Measurements from ENCODE around the gene PDIA6. TPM values are rescaled to one million over a fixed set of nuclear protein-coding genes. Genes with fewer than 3 reads are reported as not detected.

PDIA6 gene
- total RNA-seq, 1 experiment from 2014 or later = 314 TPM

DNA sequence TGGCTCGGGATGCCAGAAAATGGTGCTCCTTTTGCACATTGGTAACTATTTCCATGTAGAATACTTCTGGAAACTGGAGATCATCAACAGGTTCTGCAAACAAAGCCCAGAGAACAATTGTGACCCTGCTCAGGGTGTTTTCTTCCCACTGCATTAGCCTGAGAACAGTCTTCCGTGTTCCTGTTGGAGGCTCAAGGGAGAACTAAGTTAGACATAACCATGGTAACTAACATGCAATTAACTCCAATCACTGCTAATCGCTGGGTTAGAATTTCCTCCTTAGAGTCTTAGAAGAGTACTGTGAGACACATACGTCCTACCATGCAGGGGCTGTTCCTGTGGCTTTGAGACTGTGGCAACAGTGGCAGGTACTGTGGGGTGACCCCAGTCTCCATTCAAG is 36.0 kb upstream of the PDIA6 start:
- H3K27me3 ChIP-seq (replicated peaks; ENCODE audit: insufficient read depth, low read depth, low read length, poor library complexity) = no peaks in the 10 kb centered on the region
- no peaks in the 10 kb centered on the region for H3K4me1 ChIP-seq (ENCODE audit: insufficient read depth, low read length, poor library complexity, severe bottlenecking)
- ChIA-PET CTCF (interaction anchor here (1.0 kb wide), 1 partner anchor 31 kb away, joined by 3 read pairs; no protein-coding TSS in a partner anchor), POLR2A (ENCODE audit: low non-redundant PET) (no interaction called here)
- no peak overlapping the region for H3K27ac ChIP-seq (ENCODE audit: low read depth, low read length, poor library complexity, severe bottlenecking)
- H3K36me3 ChIP-seq (ENCODE audit: insufficient read depth, low read length, poor library complexity, severe bottlenecking) = no peaks in the 10 kb centered on the region
- H3K9me3 ChIP-seq (ENCODE audit: low read depth, low read length, poor library complexity, severe bottlenecking) = no peaks in the 10 kb centered on the region
- BruUV-seq (replicated peaks) = no TSS peak
- H3K4me3 ChIP-seq (ENCODE audit: low read depth, low read length, poor library complexity, severe bottlenecking) = no peak overlapping the region
- TF ChIP-seq EZH2 (IDR thresholded peaks at IDR 0.05; ENCODE audit: borderline replicate concordance, low read depth, low read length, poor library complexity, severe bottlenecking) = no peak
- TF ChIP-seq, protein P1, sequence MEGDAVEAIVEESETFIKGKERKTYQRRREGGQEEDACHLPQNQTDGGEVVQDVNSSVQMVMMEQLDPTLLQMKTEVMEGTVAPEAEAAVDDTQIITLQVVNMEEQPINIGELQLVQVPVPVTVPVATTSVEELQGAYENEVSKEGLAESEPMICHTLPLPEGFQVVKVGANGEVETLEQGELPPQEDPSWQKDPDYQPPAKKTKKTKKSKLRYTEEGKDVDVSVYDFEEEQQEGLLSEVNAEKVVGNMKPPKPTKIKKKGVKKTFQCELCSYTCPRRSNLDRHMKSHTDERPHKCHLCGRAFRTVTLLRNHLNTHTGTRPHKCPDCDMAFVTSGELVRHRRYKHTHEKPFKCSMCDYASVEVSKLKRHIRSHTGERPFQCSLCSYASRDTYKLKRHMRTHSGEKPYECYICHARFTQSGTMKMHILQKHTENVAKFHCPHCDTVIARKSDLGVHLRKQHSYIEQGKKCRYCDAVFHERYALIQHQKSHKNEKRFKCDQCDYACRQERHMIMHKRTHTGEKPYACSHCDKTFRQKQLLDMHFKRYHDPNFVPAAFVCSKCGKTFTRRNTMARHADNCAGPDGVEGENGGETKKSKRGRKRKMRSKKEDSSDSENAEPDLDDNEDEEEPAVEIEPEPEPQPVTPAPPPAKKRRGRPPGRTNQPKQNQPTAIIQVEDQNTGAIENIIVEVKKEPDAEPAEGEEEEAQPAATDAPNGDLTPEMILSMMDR (conservative IDR thresholded peaks at IDR 0.05; ENCODE audit: low read depth, low read length) = no peak
- no peak for DNase-seq (ENCODE audit: low spot score)
- intact Hi-C loops (cut with micrococcal nuclease; ENCODE audit: unreplicated experiment) = no loop called here

DNA sequence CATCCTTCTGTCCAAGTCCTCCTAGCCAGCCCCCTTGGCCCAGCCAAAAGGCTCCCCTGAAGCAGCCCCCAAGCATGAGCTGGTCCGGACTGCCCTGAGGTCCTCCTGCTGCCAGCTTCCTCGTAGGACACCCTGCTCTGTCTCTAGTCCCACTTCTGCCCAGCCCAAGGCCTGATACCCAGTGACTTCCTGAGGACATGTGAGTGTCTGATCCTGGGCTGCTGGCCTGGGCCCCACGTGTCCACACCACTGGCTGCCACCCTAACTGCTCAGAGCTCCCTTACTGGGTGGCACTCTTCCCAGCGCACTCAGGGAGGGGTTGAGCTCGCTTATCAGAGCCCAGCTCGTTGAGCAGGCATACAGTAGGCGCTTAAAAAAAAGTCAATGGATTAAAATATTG is 34.4 kb upstream of the PDIA6 start:
- Histone ChIP-seq H3K4me1 (ENCODE audit: insufficient read depth, low read length, poor library complexity, severe bottlenecking) (no peaks in the 10 kb centered on the region), H3K36me3 (ENCODE audit: insufficient read depth, low read length, poor library complexity, severe bottlenecking) (no peaks in the 10 kb centered on the region), H3K27ac (ENCODE audit: low read depth, low read length, poor library complexity, severe bottlenecking) (no peak overlapping the region), H3K27me3 (replicated peaks; ENCODE audit: insufficient read depth, low read depth, low read length, poor library complexity) (no peaks in the 10 kb centered on the region), H3K9me3 (ENCODE audit: low read depth, low read length, poor library complexity, severe bottlenecking) (no peaks in the 10 kb centered on the region), H3K4me3 (ENCODE audit: low read depth, low read length, poor library complexity, severe bottlenecking) (no peak overlapping the region)
- ChIA-PET POLR2A (ENCODE audit: low non-redundant PET) (interaction anchor here (0.6 kb wide), 1 partner anchor 12 kb away, joined by 11 read pairs; no protein-coding TSS in a partner anchor), CTCF (no interaction called here)
- TF ChIP-seq, protein P1 (conservative IDR thresholded peaks at IDR 0.05; ENCODE audit: low read depth, low read length) = no peak
- no peak for TF ChIP-seq EZH2 (IDR thresholded peaks at IDR 0.05; ENCODE audit: borderline replicate concordance, low read depth, low read length, poor library complexity, severe bottlenecking)
- DNase-seq (ENCODE audit: low spot score) = no peak
- BruUV-seq (replicated peaks) = no TSS peak
- intact Hi-C loops (cut with micrococcal nuclease; ENCODE audit: unreplicated experiment) = no loop called here

DNA sequence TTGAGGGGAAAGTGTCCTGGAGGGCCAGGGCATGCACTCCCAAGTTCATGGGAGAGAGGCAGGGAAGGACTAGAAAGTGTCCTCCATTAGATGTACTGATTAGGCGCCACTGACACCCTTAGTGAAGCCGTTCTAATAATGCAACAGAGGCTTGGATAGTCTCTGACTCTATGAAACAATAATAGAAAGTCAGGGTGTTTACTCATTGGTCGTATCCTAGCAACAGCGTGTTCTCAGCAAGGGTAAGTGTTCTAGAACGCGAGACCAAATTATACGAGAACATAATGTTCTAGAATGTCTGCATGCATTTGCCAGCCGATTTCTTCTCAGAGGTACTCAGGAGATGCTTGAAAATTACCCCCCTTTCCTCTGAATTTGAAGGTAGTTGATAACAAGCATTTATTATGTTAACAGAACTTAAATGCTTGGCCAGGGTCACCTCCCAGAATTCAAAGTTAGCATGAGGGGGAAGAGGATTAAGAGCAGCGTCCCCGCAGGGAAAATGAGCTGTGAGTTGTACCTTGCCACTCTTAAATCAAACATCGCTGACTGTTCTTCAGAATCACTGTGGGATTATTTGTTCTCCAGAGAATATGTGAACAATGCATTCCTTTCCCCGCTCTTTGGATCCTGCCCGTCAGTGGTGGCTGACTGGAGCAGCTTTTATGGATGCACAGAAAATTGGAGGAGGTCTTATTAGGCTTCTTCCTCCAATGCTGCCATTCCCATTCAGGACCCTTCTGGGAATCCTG is 33.7 kb upstream of the PDIA6 start:
- POLR2A ChIA-PET (ENCODE audit: low non-redundant PET) = no interaction called here

More for the DNA sequence above, 33.7 kb upstream of the PDIA6 start:
- no peak for TF ChIP-seq EZH2 (IDR thresholded peaks at IDR 0.05; ENCODE audit: borderline replicate concordance, low read depth, low read length, poor library complexity, severe bottlenecking)
- TF ChIP-seq, protein P1 (conservative IDR thresholded peaks at IDR 0.05; ENCODE audit: low read depth, low read length) = no peak
- H3K27me3 ChIP-seq (replicated peaks; ENCODE audit: insufficient read depth, low read depth, low read length, poor library complexity) = no peaks in the 10 kb centered on the region
- no peak overlapping the region for H3K4me3 ChIP-seq (ENCODE audit: low read depth, low read length, poor library complexity, severe bottlenecking)
- H3K9me3 ChIP-seq (ENCODE audit: low read depth, low read length, poor library complexity, severe bottlenecking) = peaks cover 4% of the 10 kb centered on the region
- CTCF ChIA-PET = no interaction called here
- H3K36me3 ChIP-seq (ENCODE audit: insufficient read depth, low read length, poor library complexity, severe bottlenecking) = no peaks in the 10 kb centered on the region
- no peak for DNase-seq (ENCODE audit: low spot score)
- no peak overlapping the region for H3K27ac ChIP-seq (ENCODE audit: low read depth, low read length, poor library complexity, severe bottlenecking)
- no peaks in the 10 kb centered on the region for H3K4me1 ChIP-seq (ENCODE audit: insufficient read depth, low read length, poor library complexity, severe bottlenecking)
- BruUV-seq (replicated peaks) = no TSS peak
- intact Hi-C loops (cut with micrococcal nuclease; ENCODE audit: unreplicated experiment) = no loop called here

Measured in A673 (cell line).